ENCODE results near the gene PDE1C. TPM values are rescaled to one million over a fixed set of nuclear protein-coding genes. Genes with fewer than 3 reads are reported as not detected.

PDE1C gene
- total RNA-seq, 4 donors from 2014 or later = 0.19 to 14.5 (median 2.9) TPM

DNA sequence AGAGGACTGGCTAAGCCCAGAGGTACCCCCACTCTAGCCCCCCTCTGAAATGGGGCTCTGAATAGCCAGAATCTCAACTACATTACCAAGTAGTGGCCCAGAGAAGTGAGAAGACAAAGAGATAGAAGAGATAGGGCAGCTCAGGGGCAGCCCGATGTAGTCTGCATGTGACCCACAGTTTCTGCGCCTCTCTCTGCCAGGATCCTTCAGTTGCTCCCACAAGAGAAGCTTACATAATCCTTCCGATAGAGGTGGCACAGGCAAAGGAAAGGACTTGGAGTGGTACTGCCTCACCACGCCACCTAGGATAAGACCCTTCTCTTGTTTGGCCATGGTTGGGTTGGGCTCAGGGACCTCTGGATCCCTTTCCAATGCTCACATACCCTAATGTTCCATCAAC lies 5.4 kb upstream of the PDE1C start:
- WGBS, 2 donors = 72 to 86% methylated on average over 4 of the region's 4 CpGs
- H3K4me1 ChIP-seq = peaks cover 0 to 10% (median under 1%) of the 10 kb centered on the region in 3 donors
- H3K36me3 ChIP-seq = no peaks in the 10 kb centered on the region
- DNase-seq = no peak
- no peak overlapping the region for H3K4me3 ChIP-seq
- intact Hi-C loops (cut with DNase I) = no loop called here
- H3K27ac ChIP-seq = no peak overlapping the region
- no peaks in the 10 kb centered on the region for H3K9me3 ChIP-seq
- peaks cover 0 to 24% (median 0%) of the 10 kb centered on the region in 4 donors for H3K27me3 ChIP-seq
- TF ChIP-seq, protein P1, sequence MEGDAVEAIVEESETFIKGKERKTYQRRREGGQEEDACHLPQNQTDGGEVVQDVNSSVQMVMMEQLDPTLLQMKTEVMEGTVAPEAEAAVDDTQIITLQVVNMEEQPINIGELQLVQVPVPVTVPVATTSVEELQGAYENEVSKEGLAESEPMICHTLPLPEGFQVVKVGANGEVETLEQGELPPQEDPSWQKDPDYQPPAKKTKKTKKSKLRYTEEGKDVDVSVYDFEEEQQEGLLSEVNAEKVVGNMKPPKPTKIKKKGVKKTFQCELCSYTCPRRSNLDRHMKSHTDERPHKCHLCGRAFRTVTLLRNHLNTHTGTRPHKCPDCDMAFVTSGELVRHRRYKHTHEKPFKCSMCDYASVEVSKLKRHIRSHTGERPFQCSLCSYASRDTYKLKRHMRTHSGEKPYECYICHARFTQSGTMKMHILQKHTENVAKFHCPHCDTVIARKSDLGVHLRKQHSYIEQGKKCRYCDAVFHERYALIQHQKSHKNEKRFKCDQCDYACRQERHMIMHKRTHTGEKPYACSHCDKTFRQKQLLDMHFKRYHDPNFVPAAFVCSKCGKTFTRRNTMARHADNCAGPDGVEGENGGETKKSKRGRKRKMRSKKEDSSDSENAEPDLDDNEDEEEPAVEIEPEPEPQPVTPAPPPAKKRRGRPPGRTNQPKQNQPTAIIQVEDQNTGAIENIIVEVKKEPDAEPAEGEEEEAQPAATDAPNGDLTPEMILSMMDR (IDR thresholded peaks at IDR 0.05) = no peak
- no peak for TF ChIP-seq POLR2A (IDR thresholded peaks at IDR 0.05)

DNA sequence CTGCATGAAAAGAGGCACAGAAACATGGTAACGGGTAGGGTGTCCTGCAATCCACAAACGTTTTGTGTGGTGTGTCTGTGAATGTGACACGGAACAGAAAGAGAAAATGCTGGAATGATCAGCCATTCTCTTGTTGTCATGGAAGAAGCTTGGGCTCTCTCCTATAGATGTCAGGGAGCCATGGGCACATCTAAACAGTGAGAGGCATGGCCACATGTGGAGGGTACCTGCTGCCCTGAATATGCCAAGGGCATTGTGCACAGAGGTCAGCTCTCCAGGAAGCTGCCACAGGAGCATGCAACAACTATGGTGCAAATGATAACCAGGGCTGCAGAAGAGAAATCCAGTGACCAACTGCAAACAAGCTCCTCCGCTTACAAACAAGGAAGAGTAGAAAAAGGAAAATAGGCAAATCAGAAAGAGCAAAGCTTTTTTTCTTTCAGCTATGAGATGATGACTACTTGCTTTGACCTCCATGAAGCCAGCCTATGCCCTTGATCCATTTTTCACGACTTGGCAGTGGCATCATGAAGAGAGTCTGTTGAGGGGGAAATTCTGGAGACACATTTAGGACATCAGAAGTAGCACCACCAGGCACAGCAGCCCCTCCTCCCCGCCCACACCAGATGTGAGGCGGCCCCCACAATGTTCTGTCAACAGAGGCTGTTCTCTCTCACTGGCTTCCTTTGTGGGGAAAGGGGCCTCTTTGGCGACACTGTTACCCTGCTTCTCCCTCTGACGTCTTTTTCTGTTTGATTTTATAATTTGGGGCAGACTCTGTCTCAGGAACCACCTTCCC lies 4.8 kb upstream of the PDE1C start:
- no peak for TF ChIP-seq POLR2A (IDR thresholded peaks at IDR 0.05)
- TF ChIP-seq, protein P1 (IDR thresholded peaks at IDR 0.05) = no peak
- DNase-seq = no peak
- Histone ChIP-seq H3K27me3 (peaks cover 0 to 30% (median 0%) of the 10 kb centered on the region in 4 donors), H3K4me3 (no peak overlapping the region), H3K9me3 (no peaks in the 10 kb centered on the region), H3K27ac (no peak overlapping the region), H3K36me3 (no peaks in the 10 kb centered on the region), H3K4me1 (peaks cover 0 to 16% (median 4%) of the 10 kb centered on the region in 3 donors)
- intact Hi-C loops (cut with DNase I) = no loop called here
- WGBS, 2 donors = 60 to 77% methylated on average over 8 to 9 of the region's 9 CpGs

DNA sequence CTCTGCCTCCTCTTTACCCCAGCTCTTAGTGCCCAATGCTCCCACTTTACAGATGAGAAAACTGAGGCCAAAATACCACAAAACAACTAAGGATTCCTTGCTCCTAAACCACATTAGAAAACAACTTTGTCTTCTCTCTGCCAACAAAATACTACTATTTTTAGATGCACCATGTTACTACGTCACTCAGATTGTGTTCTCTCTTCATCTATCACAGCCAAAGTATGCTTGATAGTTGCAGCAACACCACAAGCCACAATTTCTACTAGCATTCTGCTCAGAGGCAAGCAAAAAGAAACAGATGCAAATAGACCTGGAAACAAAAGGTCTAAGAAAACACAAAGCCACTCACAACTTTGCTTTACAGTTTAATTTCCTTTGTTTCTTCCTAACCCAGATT lies 3.3 kb upstream of the PDE1C start:
- WGBS, 2 donors = 60 to 76% methylated on average over 1 of the region's 1 CpG
- peaks cover 0 to 44% (median 0%) of the 10 kb centered on the region in 4 donors for H3K27me3 ChIP-seq

DNA sequence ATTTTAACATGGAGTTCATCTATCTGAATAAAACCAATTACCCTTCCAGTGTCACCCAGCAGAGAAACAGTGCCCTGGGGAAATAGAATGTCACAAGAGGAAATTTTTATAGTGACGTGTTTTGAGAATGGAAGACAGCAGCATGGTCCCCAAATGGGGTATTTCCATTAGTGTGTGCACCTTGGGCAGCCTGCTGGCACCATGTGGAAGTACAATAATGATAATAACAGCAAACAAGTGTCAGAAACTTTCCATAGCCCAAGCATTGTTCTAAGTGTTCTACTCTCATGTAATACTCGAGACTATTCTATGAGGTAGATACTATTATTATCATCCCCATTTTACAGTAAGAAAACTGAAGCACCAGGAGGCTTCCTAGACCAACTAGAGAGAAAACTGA lies 2.2 kb upstream of the PDE1C start:
- intact Hi-C loops (cut with DNase I) = no loop called here
- DNase-seq = no peak
- no peak for TF ChIP-seq POLR2A (IDR thresholded peaks at IDR 0.05)
- TF ChIP-seq, protein P1 (IDR thresholded peaks at IDR 0.05) = no peak
- Histone ChIP-seq H3K27ac (no peak overlapping the region), H3K36me3 (no peaks in the 10 kb centered on the region), H3K4me1 (peaks cover 0 to 16% (median 4%) of the 10 kb centered on the region in 3 donors), H3K4me3 (no peak overlapping the region), H3K27me3 (peaks cover 0 to 44% (median 0%) of the 10 kb centered on the region in 4 donors), H3K9me3 (no peaks in the 10 kb centered on the region)
- 56 to 64% methylated on average over 2 of the region's 2 CpGs for WGBS, 2 donors

More for the DNA sequence above, 3.3 kb upstream of the PDE1C start:
- TF ChIP-seq POLR2A (IDR thresholded peaks at IDR 0.05) = no peak
- TF ChIP-seq, protein P1 (IDR thresholded peaks at IDR 0.05) = no peak
- Histone ChIP-seq H3K9me3 (no peaks in the 10 kb centered on the region), H3K4me1 (peaks cover 0 to 16% (median 4%) of the 10 kb centered on the region in 3 donors), H3K4me3 (no peak overlapping the region), H3K36me3 (no peaks in the 10 kb centered on the region), H3K27ac (no peak overlapping the region)
- no peak for DNase-seq
- intact Hi-C loops (cut with DNase I) = no loop called here

DNA sequence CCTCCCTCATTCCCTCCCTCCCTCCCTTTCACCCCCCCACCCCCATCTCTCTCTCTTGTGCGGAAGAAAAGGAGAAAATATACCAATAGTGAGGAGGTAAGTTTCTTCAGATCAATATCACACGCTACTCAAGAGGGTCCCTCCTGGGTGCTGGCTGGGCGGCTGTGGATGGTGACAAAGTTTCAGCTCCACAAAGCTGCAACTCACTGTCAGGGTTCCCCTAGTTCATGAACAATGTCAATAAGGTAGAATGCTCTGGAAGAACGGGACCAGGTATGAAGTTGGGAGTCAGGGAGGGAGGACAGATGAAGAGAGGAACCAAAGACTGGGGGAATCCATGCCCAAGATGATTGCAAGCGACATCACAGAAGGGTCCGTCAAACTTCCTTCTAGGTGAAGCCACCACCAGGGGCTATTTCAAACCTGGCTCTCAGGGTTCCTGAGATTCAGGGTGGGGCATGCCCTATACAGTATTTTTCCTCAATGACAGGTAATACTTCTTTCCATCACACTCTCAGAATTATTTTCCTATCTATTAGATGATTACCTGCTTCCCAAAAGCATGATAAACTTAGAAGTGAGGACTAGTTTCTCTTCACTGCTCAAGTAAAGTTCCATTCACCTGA lies 1.4 kb upstream of the PDE1C start:
- H3K9me3 ChIP-seq = no peaks in the 10 kb centered on the region
- H3K4me3 ChIP-seq = peak overlapping the region; percentile 29 to 67 (median 51)
- no peaks in the 10 kb centered on the region for H3K36me3 ChIP-seq
- H3K27ac ChIP-seq = peak overlapping the region; percentile 58 to 78 (median 68)
- peaks cover 0 to 16% (median 4%) of the 10 kb centered on the region in 3 donors for H3K4me1 ChIP-seq
- WGBS, 2 donors = 42 to 48% methylated on average over 5 of the region's 6 CpGs
- TF ChIP-seq POLR2A (IDR thresholded peaks at IDR 0.05) = no peak
- TF ChIP-seq, protein P1 (IDR thresholded peaks at IDR 0.05) = no peak
- no peak for DNase-seq
- intact Hi-C loops (cut with DNase I) = no loop called here
- peaks cover 0 to 44% (median 0%) of the 10 kb centered on the region in 4 donors for H3K27me3 ChIP-seq
